ENCODE measurements around the gene MGST2.

The MGST2 gene

DNA sequence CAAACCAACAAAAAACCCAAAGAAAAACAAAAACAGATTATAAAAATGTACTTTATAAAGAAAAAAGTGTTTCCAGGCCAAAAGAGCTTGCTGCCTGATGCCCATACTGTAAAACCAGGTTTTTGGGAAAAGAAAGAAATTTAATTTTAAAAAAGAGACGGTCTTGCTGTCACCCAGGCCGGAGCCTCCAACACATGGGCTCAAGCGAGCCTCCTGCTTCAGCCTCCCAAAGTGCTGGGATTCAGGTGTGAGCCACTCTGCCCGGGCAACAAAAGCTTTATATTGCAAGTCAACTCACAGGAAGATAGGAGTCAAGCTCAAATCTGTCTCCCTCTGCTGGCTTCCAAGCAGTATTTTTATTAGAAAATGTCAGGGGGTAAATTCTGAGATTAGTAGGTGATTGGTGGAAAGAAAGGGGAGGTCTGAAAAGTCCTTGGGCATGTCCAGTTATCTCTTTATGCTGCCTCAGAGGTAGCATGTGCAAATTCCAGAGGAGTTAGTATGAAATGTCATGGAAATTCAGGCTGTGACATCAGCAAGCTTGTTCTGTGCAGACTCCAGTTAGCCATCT lies 39.4 kb downstream of the MGST2 start:
- DNase-seq (ENCODE audit: low read depth in 2 of 2), result no peak

DNA sequence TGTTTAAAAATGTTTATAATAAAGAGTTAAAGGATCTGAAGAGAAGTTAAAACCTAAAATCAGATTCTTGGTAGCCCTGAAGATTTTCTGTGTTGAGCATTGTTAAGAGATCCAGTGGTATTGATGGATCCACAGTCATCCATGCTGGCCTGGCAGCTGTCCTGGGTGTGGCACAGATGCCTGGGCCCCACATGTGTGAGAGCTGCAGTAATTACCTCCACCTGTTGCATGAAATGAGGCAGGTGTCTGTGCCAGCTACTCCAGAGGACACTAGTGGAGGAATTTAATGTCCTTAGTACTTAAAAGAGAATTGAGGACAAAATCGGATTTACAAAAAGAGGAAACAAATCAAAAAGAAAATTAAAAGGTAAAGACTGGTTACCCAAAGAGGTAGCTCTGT lies 44.0 kb downstream of the MGST2 start:
- no peak for DNase-seq (ENCODE audit: low read depth in 2 of 2)

DNA sequence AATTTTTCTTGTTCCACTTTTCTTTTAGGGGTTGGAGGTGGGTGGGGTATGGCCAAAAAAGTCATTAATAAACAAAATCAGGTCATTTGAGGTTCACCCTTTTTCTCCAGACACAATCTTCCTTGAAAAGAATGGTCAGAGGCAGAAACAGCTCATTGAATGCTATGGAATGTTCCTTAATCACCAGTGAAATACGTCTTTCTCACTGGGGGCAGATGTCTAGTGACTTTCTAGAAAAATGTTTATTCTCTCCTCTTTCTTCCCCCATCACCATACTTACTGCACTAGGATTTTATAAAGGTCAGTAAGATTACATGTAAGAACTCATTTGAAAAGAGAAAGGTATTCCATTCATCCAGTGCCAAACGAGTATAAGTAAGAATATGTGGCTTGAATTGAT lies 44.5 kb downstream of the MGST2 start:
- no peak for DNase-seq (ENCODE audit: low read depth in 2 of 2)

DNA sequence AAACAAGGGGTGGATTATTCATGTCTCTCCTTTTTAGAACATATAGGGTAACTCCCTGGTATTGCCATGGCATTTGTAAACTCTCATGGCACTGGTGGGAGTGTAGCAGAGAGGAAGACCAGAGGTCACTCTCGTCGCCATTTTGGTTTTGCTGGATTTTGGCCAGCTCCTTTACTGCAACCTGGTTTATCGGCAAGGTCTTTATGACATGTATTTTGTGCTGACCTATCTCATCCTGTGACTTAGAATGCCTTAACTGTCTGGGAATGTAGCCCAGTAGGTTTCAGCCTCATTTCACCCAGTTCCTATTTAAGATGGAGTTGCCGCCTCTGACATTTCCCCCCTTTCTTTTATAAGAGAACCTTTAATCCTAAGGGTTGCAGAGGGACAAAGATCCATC lies 45.8 kb downstream of the MGST2 start:
- DNase-seq (ENCODE audit: low read depth in 2 of 2), result no peak

DNA sequence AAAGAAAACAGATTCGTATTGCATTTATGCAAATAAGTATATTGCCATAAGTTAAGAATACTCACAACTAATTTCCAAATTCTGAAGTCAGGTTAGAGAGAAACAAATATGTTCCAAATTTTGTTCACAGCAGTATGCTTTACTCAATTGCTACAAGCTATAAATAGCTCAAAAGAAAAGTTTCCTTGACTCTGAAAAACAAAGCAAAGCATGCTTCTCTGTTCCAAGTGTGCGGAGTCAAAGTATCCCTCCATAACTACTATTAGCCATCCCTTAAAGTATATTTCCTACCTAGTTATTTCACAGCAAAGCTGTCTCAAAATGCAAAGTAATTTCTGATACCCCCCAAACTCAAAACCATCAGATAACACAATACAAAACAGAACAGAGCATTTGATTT lies 47.3 kb downstream of the MGST2 start:
- DNase-seq (ENCODE audit: low read depth in 2 of 2), result no peak

DNA sequence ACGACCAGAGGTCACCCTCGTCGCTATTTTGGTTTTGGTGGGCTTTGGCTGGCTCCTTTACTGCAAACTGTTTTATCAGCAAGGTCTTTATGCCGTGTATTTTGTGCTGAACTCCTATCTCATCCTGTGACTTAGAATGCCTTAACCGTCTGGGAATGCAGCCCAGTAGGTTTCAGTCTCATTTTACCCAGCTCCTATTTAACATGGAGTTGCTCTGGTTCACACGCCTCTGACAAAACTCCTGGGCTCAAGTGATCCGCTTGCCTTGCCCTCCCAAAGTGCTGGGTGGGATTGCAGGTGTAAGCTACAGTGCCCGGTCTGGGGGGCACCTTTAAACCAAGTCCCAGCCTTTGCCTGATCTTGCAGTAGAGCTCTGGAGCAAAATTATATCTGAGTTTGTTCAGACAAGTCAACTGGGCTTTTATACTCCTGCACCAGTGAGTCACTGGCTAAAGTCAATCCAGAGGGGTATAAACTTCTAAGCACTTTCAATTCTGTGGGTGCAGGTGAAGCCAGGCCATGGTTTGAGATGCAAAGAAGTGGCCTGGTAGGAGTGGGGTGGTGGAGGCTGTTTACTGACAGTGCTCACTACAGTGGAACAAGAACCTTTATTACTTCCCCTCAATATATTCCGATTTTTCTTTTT lies 50.2 kb downstream of the MGST2 start:
- no peak for DNase-seq (ENCODE audit: low read depth in 2 of 2)

DNA sequence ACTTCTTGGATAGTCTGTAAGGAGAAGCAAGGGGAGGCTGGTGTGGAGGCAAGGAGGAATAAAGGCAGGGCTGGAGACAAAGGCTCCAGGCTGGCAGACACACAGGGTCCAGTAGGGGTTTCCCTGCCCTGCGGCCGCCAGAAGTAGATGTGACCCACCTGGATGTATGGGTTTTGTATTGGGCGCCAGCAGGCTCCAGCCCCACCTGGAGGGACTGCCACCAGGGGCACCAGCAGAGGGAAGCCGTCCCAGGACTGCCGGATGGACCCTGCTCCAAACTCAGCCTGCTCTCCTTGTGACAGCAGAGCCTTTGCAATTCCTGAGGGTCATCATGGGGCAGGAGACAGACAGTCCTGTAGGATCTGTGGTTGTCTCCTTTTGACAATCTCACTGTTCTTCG lies 52.7 kb downstream of the MGST2 start:
- DNase-seq (ENCODE audit: low read depth in 2 of 2), result no peak

DNA sequence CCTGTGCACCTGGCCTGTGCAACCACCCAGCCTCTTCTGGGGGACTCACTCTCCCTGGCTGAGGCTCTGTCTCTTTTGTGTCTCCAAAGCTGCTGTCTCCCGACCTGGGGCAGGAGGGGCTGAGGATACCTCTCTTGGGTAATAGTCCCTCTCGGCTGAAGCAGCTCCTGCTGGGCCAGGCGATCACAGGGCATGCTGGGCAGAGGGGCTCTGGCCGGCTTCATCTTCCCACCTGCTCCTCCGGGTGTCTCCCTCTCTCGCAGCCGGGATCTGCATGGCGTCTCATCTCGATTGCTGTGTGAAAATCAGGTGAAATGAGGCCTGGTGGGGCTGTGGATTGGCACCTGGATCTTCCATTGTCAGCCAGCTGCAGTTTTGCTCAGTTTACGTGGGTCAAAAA lies 53.2 kb downstream of the MGST2 start:
- no peak for DNase-seq (ENCODE audit: low read depth in 2 of 2)

DNA sequence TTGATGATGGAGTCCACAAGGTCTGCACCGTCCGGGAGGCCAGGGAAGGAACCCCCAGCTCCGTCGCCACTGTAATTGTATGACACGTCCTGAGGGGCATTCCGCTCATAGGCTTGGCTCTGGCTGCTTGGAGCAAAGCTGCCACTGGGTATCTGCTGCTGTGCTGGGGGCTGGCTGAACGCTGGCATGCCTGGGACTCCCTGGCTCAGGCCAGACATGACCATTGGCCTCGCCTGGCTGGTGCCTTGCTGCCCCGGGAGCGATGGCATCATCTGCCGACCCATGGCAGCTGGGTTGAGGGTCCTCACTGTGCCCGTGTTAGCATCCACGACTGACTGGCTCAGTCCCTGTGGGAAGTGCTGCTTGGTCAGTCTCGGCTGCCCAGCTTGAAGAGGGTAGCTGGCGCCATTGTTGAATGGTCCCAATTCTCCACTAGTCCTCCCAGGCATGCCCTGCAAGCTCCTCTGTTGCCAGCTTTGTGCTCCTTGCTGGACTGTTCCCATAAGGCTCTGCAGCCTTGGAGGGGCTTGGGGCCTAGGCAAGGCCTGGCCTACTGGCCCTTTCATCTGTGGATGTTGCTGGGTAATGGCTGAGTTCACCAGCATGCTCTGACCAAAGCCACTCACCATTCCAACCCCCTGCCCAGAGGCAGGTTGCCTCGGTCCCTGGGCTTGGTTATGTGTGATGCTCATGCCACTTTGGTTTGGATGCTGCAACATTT lies 53.9 kb downstream of the MGST2 start:
- DNase-seq (ENCODE audit: low read depth in 2 of 2), result no peak

DNA sequence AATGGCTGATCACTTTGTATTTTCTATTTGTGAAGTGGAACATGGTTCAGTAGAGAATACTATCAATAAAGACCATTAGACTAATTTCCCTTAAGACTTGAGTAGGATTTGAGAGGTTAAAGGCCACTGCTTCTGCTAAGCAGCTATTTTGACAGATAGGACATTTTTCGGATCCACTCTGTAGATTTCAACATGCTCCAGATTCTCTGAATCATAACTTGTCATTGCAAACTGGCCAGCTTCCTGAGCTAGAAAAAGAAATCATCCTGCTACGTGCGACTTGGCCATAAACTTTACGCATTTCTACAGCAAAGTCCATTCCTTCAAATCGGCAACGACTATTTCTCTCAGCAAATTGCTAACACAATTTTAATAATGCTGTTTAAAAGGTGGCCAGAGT lies 55.2 kb downstream of the MGST2 start:
- DNase-seq (ENCODE audit: low read depth in 2 of 2), result no peak

DNA sequence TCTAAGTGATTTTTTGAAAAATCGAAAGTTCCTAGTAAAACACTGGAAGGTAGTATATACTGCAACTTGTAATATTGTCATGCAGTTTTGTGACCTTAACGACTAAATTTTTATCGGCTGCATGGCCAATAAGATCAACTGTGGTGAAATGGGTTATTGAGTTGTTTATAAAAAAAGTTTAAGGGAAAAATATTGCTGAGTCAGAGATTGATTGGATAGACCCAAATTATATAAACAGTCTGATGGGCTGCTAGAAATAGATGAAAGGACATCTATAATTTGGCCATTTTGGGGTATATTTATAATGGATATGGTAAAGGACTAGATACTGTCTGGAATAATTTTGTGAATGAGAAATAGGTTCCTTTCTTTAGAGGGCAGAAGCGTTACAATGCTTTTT lies 56.2 kb downstream of the MGST2 start:
- DNase-seq (ENCODE audit: low read depth in 2 of 2), result no peak

DNA sequence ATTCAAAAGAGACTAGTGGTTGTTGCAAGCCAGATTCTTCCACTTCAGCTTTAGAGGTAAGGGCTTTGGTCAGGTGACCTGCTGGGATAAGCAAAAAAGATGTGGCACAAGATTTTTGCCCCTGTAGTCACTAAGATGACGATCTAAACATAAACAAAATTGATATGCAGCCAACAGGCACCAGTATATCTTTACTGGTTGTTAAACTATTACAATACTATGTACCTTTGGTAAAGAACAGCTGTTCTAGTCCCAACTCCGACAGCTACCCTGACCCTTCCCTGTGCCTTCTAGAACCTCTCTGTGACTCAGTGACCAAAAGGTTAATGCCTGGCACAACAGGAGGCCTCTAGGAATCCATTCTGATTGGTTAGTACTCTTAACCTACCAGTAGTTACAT lies 59.6 kb downstream of the MGST2 start:
- no peak for DNase-seq (ENCODE audit: low read depth in 2 of 2)

DNA sequence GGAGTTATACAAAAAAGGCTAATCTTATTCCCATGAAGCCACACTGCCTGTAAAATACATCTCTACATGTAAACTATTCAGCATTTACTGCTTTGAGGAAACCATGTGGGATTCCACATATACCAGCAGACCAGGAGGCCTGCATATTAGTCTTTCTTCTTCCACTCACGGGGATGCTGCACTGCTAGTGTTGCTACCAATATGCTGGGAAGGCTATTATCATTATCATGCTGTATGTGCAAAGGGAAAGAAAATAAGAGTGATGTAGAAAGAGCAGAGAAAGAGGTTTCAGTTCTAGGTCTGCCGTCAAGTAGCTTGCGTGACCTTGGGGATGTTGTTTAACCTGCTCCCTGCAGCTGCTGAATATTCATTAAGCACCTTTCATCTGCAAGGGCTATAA lies 61.0 kb downstream of the MGST2 start:
- DNase-seq (ENCODE audit: low read depth in 2 of 2), result no peak

DNA sequence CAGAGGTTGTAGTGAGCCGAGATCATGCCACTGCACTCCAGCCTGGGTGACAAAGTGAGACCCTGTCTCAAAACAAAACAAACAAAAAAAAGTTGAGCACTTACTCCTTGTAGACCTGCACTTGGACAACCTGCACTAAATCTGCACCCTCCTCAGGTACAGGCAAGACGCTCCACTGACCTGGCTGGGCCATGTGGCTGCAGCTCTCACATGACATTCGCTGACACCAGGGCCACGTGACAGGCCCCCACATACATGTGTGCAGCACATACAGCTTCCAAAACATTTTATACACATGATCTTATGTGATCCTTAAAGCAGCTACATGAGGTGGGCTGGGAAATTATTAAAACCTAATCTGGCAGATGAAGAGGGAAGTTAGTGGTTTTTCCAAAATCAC lies 62.5 kb downstream of the MGST2 start:
- no peak for DNase-seq (ENCODE audit: low read depth in 2 of 2)

DNA sequence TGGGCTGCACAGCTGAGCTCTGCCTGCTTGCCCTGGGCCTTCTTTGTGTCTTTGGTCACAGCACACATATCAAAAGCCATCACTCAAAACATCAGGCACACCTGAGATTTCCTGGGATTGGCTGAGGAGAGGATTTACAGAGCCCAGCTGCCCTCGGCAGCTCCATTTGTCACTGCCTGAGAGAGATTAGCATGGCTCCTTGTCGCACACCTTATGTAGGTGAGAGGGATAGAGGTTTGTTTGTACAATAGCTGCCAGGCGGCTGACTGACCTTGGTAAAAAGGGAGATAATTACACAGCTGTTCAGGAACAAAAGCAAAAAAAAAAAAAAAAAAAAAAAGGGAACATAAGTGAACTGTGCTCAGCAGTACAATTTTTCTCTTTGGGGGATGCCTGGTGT lies 63.2 kb downstream of the MGST2 start:
- DNase-seq (ENCODE audit: low read depth in 2 of 2), result no peak

DNA sequence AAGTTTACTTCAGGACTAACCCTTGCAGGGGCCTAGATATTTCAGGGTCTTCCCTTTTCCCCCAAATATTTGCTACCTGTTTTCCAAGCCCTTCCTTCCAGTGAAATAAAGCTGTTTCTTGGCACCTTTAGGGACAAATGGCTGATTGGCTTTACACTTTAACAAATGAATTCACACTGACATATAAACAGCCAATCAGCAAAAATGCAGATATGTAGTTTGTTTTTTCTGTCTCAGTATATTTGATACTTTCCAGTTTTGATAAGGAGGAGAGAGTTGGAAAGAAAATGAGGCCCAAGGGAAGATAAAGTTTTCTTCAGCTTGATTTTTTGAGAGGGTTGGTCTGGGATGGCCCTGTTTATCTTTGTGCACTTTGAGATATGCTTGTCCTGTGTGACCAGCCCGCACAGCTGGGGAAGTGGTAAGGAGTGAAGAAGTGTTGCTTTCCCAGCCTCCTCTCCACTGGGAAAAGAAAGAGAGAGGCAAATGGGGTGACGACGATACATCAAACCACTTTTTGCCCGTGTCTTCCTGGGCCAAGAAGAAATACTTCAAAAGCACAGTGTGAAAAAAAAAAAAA lies 67.5 kb downstream of the MGST2 start:
- DNase-seq (ENCODE audit: low read depth in 2 of 2), result no peak

DNA sequence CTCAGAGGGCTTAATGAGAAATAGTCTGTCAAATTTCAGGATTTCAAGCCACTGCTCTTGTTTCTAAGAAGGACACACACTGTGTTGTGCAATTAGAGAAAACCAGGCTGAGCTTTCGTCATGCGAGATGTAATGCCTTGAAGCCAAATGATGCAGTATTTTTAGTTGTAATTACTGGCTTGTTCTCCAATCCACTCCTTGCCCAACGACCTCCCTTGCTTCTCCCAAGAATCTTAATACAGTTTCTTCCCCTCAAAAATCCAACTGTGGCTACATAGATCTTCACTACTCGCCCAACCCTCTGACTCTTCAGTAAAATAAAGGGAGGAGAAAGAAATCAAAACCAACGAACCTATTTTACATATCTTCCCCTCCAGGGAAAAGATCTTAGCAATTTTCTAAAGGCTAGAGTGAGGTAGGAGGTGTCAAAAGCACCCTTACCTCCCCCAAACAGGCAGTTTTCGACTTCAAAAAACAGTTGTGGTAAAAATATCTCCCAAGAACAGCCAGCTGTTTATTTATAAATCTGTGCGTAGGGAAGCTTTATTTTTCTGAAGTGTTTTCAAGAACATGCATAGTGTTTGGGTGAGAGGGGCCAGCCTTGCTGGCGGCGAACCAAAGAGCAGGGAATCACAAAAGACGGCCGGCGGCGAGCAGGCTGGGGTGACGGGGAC lies 68.7 kb downstream of the MGST2 start:
- peak in 1 of 2 experiments; percentile 21 for DNase-seq (ENCODE audit: low read depth in 2 of 2)

DNA sequence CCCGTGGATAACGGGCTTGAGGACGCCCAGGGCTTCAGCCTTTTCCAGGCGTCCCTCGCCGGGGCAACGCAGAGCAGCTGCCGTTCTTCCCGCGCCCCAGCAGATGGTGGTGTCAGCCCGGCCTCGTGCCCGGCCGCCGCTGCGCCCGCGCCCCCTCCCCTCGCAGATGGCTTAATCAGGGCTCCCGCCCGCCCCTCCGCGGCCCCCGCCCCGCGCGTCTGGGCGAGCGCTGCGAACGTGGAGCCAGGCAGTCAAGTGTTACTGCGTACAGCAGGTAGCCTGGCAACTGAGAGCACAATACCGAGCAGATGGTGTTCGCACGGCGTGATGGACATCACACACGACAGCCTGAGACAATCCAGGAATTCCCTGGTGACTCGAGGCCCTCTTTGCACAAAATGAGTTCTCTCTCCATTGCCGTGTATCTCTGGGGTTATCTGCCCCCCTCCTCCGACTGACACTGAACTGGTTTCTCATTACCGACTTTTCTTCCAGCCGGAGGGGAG lies 69.3 kb downstream of the MGST2 start:
- DNase-seq (ENCODE audit: low read depth in 2 of 2), result peak; percentile 56 to 66

DNA sequence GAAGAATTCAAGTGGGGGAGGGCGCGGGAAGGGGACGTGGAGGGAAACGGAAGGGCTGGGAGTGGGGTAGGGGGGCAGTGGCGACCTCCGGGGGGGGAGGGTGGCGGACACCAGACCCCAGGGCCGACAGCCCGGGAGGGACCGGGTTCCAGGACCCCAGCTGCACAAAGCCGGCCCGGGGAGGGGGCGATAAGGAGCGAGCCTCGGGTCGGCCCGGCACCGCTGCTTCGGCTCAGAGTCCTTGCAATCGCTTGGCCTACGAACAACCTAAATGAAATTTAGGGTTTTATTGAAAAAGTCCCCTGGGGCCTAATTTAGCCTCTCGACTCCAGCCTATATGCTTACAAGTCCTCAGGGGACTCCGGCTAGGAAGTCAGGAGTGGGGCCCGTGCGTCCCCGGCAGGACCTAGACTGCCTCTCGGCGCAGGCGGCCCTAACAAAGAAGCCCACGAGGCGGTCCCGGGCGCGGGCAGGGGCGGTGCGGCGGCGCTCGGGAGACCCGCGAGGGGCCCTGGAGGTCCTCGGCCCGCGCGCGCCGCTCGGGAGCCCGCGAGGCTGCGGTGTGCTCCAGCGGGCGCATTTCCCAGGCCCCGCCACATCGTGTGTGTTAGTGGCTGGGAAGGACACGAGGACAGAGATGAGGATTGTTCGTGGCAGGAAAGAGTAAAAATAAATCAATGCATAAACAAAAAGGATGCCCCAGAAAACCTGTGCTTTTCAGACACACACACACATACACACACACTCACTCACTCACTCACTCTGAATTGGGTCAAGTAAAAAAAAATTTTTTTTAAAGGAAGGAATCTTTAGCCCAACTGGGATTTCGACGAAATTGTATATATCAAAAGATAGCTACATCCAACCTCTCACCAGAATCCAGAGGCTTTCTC lies 70.0 kb downstream of the MGST2 start:
- DNase-seq (ENCODE audit: low read depth in 2 of 2), result no peak

DNA sequence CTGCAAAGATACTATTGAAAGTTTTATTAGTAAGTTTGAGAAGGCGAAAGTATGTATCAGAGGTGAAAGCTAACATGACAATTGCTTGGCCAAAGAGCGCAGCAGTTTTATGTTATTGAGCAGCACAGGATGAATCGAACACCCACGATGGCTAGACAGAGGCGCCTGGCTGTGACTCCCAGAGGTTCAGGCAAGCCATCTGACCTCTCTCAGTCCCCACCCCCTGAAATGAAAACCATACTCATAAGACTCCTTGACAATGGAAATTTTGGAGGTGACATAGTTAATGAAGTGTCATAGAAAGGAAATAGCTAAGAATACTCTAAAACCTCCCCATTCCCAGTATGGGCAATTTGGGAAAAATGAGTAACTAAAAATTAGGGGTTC lies 70.6 kb downstream of the MGST2 start:
- DNase-seq (ENCODE audit: low read depth in 2 of 2), result no peak

DNA sequence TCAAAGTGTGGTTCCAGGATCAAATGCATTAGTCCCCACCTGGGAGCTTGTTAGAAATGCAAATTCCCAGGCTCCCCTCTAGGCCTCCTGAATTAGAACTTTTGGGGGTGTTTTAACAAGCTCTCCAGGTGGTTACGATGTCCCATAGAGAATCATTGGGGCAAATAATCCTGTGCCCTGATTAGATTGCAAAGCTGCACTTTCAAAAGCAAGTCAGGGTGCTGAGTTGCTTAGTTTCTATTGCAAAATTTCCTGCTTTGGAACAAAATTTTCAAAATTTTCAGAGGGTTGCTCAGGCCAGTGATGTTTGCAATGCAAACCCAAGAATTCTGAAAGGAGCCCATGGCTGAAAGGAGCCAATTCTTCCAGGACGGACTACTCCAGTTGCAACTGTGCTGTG lies 71.0 kb downstream of the MGST2 start:
- DNase-seq (ENCODE audit: low read depth in 2 of 2), result no peak
